NB4 (cell line): ENCODE measurements around the gene OR2F2.
A peak's percentile ranks its signal among the peaks of the same experiment; 100 is the strongest.

Experiments used
- DNase-seq: peaks from one replicate; pipeline ENCODE4 v3.0.0; 2010; ENCODE audit warnings: low read depth
- H3K4me3 ChIP-seq: one replicate; pipeline ENCODE4 v1.5.1; 2011; ENCODE audit warnings: mild to moderate bottlenecking, low read depth, low read length, moderate library complexity
- MYC ChIP-seq: IDR thresholded peaks from 2 replicates; pipeline ENCODE4 v1.6.1; 2011; ENCODE audit warnings: low read depth, low read length
- POLR2A ChIP-seq: IDR thresholded peaks from 2 replicates; pipeline ENCODE4 v1.6.1; 2011; ENCODE audit warnings: mild to moderate bottlenecking; ENCODE audit not compliant: insufficient read length; ENCODE audit errors: extremely low read depth
- TF ChIP-seq, protein P1 (sequence below): IDR thresholded peaks from 2 replicates; pipeline ENCODE4 v1.6.1; 2011; ENCODE audit warnings: low read depth, low read length
- TF ChIP-seq, protein P2 (sequence below): IDR thresholded peaks from one replicate; pipeline ENCODE4 v1.5.1; 2012; ENCODE audit warnings: low read depth, low read length

OR2F2 gene

DNA sequence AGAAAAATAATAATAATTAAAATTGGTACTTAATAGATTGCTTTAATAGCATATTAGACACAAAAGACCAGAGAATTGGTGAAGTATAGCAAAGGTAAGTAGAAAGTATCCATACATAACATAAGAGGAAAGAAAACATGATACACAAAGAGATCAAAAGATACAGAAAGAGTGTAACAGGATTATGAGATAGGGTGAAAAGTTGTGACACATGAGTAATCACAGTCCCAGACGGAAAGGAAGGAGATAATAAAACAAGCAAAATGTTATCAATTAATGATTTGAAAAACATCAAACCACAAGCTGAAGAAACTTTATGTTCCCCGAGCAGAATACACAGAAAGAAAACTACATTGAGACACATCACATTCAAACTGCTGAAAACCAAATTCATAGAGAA, 43.6 kb upstream of the OR2F2 start:
- H3K4me3 ChIP-seq: no peak overlapping the region
- DNase-seq: no peak
- TF ChIP-seq MYC: no peak
- TF ChIP-seq POLR2A: no peak
- TF ChIP-seq, protein P1, sequence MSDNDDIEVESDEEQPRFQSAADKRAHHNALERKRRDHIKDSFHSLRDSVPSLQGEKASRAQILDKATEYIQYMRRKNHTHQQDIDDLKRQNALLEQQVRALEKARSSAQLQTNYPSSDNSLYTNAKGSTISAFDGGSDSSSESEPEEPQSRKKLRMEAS: no peak
- TF ChIP-seq, protein P2, sequence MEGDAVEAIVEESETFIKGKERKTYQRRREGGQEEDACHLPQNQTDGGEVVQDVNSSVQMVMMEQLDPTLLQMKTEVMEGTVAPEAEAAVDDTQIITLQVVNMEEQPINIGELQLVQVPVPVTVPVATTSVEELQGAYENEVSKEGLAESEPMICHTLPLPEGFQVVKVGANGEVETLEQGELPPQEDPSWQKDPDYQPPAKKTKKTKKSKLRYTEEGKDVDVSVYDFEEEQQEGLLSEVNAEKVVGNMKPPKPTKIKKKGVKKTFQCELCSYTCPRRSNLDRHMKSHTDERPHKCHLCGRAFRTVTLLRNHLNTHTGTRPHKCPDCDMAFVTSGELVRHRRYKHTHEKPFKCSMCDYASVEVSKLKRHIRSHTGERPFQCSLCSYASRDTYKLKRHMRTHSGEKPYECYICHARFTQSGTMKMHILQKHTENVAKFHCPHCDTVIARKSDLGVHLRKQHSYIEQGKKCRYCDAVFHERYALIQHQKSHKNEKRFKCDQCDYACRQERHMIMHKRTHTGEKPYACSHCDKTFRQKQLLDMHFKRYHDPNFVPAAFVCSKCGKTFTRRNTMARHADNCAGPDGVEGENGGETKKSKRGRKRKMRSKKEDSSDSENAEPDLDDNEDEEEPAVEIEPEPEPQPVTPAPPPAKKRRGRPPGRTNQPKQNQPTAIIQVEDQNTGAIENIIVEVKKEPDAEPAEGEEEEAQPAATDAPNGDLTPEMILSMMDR: no peak

DNA sequence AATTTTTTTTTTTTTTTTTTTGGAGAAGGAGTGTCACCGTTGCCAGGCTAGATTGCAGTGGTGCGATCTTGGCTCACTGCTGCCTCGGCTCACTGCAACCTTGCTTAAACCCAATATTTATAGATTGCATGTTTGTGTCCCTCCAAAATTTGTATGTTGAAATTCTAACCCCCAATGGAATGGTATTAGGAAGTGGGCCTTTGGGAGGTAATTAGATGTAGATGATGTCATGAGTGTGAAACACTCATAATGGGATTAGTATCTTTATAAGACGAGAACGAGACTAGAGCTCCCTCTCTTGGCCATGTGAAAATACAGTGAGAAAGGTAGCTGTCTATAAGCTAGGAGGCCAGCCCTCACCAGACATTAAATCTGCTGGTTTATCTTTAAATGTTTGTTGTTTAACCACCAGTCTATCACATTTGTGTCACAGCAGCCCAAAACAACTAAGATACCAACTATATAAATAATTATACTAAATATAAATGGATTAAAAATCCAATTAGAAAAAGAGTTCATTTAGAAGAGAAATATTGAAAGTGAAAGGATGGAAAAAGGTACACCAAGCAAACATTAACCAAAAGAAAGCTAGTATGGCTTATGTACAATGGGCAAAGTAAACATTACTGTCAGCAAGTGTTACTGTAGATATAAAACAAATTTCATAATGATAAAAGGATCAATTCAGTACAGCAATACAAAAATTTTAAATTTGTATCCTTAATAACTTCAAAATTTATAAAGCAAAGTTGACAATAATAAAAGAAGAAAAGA, 42.3 kb upstream of the OR2F2 start:
- DNase-seq: peak; percentile 64
- TF ChIP-seq, protein P1: no peak
- TF ChIP-seq POLR2A: no peak
- TF ChIP-seq, protein P2: peak; percentile 71
- H3K4me3 ChIP-seq: no peak overlapping the region

- DNase-seq: no peak
- TF ChIP-seq MYC (no peak), POLR2A (no peak)
- TF ChIP-seq, protein P2: no peak
- TF ChIP-seq, protein P1: no peak
- no peak overlapping the region for H3K4me3 ChIP-seq
These were observed 38.4 kb upstream of the OR2F2 start for GRCh38 chr7:143896667-143897066.

- no peak for TF ChIP-seq POLR2A
- TF ChIP-seq, protein P1: no peak
- TF ChIP-seq MYC: no peak
- TF ChIP-seq, protein P2: no peak
- no peak overlapping the region for H3K4me3 ChIP-seq
These were observed 36.2 kb upstream of the OR2F2 start for GRCh38 chr7:143898810-143899209.

GRCh38 chr7:143900230-143900766, 34.7 kb upstream of the OR2F2 start:
- H3K4me3 ChIP-seq: no peak overlapping the region
- TF ChIP-seq, protein P2: no peak
- TF ChIP-seq MYC: no peak
- TF ChIP-seq, protein P1: no peak
- no peak for TF ChIP-seq POLR2A
- DNase-seq: peak; percentile 25

More at GRCh38 chr7:143898810-143899209, 36.2 kb upstream of the OR2F2 start:
- no peak for DNase-seq
